Brain pericyte (primary cell): ENCODE results near the gene ACOT8.

Source experiments
- DNase-seq: peaks from one replicate; pipeline ENCODE4 v3.0.0-alpha.2; 2012; ENCODE audit warnings: low read depth, low spot score

ACOT8 gene

DNA sequence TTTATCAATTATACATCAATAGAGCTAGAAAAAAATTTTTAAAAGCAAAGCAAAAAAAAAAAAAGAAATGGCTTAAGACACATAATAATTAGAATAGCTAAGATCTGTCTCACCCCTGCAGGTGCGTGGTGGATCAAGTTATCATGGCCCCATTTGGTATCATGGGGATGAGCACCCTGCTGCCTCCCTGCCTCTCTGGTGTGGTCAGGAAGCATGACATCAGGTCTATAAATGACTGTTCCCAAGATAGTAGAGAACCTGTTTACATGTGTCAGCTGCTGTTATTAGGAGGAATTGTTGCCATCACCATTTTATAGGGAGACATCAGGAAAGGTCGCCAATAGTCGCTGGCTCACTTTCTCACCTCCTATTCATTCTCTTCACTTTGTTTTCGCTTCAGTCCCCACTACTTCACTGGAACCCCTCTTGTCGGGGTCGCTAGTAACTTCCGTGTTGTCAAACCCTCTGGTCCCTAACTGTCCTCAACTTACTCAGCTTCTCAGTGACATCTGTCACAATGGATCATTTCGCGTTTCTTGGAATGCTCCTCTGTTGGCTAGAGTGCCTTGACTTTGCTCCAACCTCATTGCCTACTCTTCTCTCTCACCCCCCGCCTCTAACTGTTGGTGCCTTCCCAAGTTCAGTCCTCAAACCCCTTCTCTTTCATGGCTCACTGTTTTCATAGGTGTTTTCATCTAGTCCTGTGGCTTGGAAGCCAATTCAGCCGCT lies 60.7 kb downstream of the ACOT8 start:
- no peak for DNase-seq

DNA sequence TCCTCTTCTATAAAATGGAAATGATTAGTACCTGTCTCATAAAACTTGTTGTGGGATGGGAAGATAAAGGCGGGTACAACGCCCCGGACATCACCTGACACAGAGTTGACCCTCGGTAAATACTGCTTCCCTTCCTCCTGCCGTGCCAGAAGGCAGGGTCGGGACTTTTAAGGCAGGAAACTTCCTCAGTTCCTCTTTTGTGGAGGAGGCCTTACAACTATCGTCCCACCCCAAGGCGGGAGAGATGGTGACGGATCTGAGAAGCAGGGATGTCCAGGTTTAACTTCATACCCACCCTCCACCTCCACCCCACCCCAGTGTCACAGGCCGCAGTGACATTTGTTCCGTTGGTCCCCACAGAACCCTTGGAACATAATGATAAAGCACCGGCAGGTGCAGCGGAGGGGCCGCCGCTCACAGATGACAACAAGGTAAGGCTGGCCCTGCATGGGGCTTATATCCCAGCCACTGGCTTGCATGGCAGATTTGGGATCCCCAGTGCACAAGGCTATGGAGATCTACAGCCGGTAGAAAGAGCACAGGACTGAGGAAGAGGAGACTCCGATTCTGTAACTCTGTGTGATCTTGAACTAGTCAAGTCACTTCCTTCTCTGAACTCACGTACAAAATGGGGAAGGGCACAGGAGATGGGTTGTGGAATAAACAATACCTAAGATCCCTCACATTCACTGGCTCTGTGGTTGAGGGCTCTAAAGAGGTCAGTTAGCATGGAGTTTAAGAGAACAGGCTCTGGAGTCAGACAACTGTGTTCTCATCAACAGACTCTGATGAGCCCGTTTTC lies 64.7 kb downstream of the ACOT8 start:
- DNase-seq, result no peak
